Amniotic stem cell (primary cell): Measurements from ENCODE around the gene KDM5B.
"Not testable (repeated sequence)": the region's sequence is repeated elsewhere in the genome, so short reads cannot be mapped to it uniquely, and the experiment has no call there.

ENCODE experiments used
- DNase-seq: peaks from one replicate; lab custom pipeline; 2025; lab: John Stamatoyannopoulos, UW

The KDM5B gene

GRCh38 chr1:202807926-202808757, at the start of gene KDM5B:
TSS of gene KDM5B (minus strand) at chr1:202808421. CDS start at chr1:202808305, 116 bp downstream.
- peak; percentile 47 for DNase-seq

GRCh38 chr1:202857136-202857610, 49.0 kb upstream of the KDM5B start:
- DNase-seq = no peak

DNA sequence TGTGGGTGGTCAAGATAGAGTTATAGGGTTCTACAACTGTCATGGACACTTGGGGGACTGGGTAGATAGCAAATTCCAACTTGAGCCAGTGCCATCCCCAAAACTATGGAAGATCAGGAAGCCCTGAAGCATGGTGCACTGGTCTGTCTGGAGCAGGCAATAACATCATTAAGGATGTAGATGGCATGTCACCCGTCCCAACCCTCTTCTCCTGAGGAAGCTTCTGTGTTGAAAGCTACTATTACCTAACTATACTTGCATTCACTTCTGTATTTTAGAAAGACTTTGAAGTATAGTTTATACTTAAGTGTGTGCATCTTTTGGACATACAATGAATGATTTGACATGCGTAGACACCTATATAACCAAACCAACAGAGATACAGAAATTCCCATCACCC, 47.8 kb upstream of the KDM5B start:
- DNase-seq = no peak

DNA sequence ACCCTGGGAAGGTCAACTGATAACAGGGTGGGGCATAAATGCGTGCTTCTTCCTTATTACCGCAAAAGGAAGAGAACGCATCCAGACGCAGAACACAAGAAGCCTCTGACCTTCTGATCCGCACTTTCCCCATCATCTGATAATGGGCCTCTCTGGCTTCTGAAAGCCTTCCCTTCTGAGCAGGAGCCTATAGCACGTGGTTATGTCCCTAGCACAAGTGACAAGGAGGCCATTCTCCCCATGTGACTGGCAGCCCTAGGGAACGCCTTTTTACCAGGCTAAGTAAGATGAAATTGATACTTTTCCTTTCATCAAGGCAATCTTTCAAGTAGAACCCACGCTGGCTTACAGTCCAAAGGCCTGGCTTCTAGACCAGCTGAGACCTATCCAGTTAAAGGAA, 46.6 kb upstream of the KDM5B start:
- DNase-seq = no peak

GRCh38 chr1:202852163-202852904, 44.1 kb upstream of the KDM5B start:
- no peak for DNase-seq

DNA sequence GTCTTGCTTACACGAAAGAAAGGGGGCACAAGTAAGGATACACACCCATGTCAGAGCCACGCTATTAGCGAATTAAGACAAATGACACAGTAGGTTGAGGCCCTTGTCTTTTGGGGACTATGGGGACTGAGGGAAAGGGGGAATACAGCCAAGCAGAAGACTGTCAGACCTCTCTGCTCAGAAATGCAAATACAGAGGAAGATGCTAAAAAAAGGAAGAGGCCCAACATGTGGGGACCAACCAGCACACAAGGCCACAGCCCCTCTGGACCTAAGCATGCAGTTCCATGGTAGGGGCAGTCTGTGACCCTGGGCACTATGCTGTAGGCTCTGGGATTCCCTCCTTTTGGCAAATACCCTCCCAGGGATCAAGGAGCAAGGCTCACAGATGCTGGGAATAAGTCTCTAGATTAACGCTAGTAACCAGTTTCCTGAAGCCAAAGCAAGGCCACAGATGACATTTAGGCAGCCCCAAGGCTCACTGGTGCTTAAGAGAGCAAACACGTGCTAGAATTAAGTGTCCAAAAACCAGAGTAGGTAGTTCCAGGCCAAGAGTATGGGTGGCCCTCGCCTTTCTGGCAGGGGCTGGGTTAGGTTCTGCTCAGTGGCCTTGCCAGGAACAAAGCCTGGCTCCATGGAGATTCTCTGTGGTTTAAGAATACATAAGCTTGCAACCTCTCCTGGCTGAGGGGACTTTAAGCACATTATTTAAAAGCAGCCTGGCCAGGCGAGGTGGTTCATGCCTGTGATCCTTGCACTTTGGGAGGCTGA, 42.6 kb upstream of the KDM5B start:
- no peak for DNase-seq

GRCh38 chr1:202848191-202848542, 39.9 kb upstream of the KDM5B start:
- DNase-seq = no peak

DNA sequence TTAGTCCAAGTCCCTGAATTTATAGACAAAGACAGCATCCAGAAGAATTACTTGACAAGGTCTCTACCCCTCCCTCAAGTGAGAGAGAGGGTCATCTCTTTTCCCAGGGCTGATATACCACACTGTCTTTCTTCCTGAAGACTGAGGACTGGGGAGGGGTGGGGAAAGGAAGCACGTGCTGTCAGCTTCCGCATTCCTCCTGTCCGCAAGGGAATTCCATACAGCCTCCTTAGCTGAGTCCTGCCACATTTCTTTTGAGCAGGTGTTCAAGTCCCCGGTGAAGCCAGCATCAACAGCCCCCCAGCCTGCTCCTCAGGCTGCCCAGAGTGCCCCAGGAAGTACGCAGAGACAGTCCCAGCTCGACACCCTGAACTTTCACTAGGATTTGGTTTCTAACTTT, 36.7 kb upstream of the KDM5B start:
- no peak for DNase-seq

GRCh38 chr1:202844259-202844658, 36.0 kb upstream of the KDM5B start:
- DNase-seq = no peak

GRCh38 chr1:202843081-202843480, 34.9 kb upstream of the KDM5B start:
- no peak for DNase-seq

GRCh38 chr1:202837746-202838262, 29.6 kb upstream of the KDM5B start:
- DNase-seq = no peak

DNA sequence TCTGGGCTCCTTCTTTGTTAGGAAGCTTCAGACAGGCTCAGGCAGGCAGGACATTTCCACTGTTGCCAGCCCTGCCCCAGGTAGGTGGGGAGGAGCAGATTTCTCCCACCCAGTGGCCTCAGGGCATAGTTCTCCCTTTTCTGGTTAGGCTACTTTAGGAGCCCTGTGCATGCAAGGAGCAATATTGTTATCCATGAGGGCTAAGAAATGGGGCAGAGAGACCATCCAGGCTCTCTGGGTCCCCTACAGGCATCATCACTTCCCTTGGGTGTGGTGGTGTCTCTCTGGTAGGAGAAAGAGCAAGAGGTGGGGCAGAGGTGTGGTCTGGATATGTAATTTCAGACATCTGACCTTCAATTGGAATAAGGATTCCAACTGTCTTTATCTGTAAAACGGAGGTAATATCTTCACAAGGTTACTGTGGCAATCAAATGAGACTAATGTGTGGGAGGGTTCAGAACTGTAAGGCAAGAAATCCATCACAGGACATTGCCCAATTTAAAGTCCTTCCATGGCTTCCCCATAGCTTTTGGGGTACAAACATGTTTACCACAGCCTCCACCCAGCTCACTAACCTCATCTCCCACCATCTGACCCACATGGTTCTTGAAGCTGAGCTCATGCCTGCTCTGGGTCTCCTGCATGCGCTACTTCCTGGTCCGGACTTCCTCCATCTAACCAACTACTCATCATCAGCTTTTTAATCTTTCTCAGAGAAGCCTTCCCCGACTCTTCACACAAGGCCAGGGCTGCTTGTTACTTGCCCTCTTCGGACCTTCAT, 28.6 kb upstream of the KDM5B start:
- no peak for DNase-seq

GRCh38 chr1:202835548-202836072, 27.4 kb upstream of the KDM5B start:
- no peak for DNase-seq

DNA sequence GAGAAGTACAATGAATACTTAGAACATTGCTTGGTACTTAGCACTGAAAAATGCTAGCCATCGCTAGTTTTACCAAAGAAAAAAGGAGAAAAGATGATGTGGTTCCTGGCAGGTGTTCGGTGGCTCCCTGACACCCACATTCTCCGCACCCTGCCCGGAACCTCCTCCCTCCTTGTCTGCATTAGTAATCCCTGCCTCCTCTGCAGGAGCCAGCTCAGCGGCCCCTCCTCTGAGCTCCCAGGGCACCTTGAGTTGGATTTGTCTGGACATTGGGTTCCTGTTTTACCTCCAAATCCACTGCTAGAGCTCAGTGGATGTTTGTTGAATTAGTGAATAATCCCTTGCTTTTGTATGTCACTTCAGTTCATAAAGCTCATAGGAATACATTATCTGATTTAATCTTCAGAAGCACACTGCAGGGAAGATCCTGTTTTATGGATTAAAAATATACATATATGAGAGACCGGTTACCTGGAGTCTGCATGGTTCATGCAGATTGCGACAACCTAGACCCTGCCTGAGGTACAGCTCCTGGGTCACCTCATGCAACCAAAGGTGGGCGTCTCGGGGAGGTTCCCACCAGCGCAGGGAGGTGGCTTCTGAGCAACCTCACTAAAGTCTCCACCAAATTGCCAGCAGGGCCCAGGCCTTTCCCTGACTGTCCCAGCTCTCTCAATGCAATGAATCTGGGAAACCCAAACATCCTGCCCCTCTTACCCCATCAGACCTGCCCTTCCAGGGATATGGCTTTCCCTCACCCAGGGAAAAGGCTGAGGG, 26.7 kb upstream of the KDM5B start:
- no peak for DNase-seq

- DNase-seq = no peak
Observed at GRCh38 chr1:202831906-202832305, 23.7 kb upstream of the KDM5B start.

DNA sequence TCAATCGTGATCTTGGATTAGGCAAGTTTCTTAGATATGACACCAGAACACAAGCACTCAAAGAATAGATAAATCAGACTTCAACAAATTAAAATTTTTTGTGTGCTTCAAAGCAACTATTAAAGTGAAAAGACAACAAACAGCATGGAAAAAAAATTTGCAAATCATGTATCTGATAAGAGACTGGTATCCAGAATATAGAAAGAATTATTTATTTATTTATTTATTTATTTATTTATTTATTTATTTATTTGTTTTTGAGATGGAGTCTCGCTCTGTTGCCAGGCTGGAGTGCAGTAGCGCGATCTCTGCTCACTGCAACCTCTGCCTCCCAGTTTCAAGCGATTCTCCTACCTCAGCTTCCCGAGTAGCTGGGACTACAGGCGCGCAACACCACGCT, 21.0 kb upstream of the KDM5B start:
- not testable (repeated sequence) for DNase-seq

DNA sequence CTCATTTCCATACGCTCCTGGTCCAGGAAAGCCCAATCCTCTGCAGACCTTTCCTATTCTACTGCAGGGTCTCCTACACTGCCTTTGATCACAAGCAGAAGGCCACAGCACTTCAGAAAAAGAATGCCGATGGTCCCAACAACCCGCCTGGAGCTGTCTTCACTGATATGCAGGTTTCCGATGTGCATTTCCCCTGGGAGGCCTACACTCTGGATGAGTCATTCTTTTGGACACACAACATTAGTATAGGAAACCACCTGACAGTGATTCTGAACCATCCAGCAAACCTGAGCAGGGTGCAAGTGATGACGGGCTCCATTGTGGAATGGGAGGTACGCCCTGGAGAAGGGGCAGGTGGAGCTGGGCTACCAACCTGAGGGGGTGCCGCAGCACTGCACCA, 17.5 kb upstream of the KDM5B start:
- no peak for DNase-seq

- no peak for DNase-seq
Observed at GRCh38 chr1:202821467-202821866, 13.2 kb upstream of the KDM5B start.

DNA sequence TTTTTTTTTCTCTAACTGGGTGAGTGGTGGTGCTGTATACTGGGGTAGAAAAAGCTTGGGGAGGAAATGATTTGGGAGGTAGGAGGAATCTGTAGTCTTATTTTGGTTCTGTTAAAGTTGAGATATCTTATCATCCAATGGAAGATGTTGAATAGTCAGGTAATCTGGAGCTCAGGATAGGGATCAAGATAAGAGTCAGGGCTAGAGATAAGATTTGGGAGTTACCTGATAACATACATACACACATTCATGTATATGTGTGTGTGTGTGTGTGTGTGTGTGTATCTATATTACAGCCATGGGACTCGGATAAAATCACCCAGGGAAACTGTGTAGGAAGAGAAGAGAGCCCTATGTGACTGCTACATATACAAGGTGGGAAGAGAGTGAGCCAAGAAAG, 10.6 kb upstream of the KDM5B start:
- DNase-seq = no peak

DNA sequence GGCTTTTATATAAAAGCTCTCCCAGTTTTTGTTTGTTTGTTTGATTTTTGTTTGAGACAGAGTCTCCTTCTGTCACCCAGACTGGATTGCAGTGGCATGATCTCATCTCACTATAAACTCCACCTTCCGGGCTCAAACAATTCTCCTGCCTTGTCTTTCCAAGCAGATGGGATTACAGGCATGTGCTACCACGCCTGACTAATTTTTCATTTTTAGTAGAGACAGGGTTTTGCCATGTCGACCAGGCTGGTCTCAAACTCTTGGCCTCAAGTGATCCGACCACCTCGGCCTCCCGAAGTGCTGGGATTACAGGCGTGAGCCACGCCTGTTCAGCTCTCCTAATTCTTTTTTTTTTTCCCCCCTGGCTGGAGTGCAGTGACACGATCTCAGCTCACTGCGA, 6.9 kb upstream of the KDM5B start:
- no peak for DNase-seq
